ENCODE measurements around the gene ZC3HAV1L.

DNA sequence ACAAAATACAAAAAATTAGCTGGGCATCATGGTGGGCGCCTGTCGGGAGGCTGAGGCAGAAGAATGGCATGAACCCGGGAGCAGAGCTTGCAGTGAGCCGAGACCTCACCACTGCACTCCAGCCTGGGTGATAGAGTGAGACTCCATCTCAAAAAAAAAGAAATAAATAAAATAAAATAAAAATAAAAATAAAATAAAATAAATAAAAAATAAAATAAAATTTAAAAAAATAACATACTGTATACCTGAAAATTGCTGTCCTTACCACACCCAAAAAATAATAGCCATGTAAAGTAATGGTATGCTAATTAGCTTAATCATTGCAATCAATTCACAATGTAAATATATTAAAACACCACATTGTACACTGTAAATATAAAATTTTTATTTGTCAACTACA, 3.4 kb downstream of the ZC3HAV1L start:
- TF ChIP-seq POLR2AphosphoS5 (IDR thresholded peaks at IDR 0.05; ENCODE audit: low read depth, low read length) (no peak), SP2 (IDR thresholded peaks at IDR 0.05; ENCODE audit: low read length) (no peak), KDM1A (IDR thresholded peaks at IDR 0.05; ENCODE audit: borderline replicate concordance, low read length) (no peak)
